Gastroesophageal sphincter (tissue), 4 donors: ENCODE data around the gene RAI1. TPM values are rescaled to one million over a fixed set of nuclear protein-coding genes. Genes with fewer than 3 reads are reported as not detected.
A peak's percentile ranks its signal among the peaks of the same experiment; 100 is the strongest.

Source experiments
- ATAC-seq: fragments of 150-250 bp; one replicate; pipeline ENCODE4 v1.9.1; 2016; ENCODE audit warnings: mild to moderate bottlenecking, moderate library complexity
- H3K27ac ChIP-seq, 4 donors: fragments of 200-600 bp; sonication (generic) in 3 of 4; 1 replicate in 3 of 4; 2 replicates in 1 of 4; pipeline ENCODE4 v1.5.1; 2016 to 2019
- H3K27me3 ChIP-seq: fragments of 200-600 bp; sonication (generic); one replicate; pipeline ENCODE4 v1.5.1; 2019
- H3K36me3 ChIP-seq, 2 donors: fragments of 200-600 bp; sonication (generic); one replicate each; pipeline ENCODE4 v1.5.1; 2019; ENCODE audit warnings: control low read depth in 1 of 2
- H3K4me1 ChIP-seq, 3 donors: fragments of 200-600 bp; sonication (generic); 1 replicate in 2 of 3; 2 replicates in 1 of 3; pipeline ENCODE4 v1.5.1; 2016 to 2019; ENCODE audit warnings: control low read depth in 2 of 3
- H3K4me3 ChIP-seq, 2 donors: fragments of 200-600 bp; sonication (generic); one replicate each; pipeline ENCODE4 v1.5.1; 2019; ENCODE audit warnings: mild to moderate bottlenecking in 1 of 2, moderate library complexity in 1 of 2
- H3K9me3 ChIP-seq, 3 donors: fragments of 200-600 bp; sonication (generic); one replicate each; pipeline ENCODE4 v1.5.1; 2017 to 2019; ENCODE audit warnings: control low read depth in 2 of 3
- CTCF ChIP-seq, 4 experiments: fragments of 200-600 bp in 2 of 4; fragments of 450-650 bp in 2 of 4; sonication (generic) in 1 of 4; IDR thresholded peaks; one replicate each; pipeline ENCODE4 v1.5.1; 2017 to 2019; ENCODE audit warnings: antibody characterized with exemption in 4 of 4, mild to moderate bottlenecking in 2 of 4, moderate library complexity in 2 of 4
- EP300 ChIP-seq: sonication (generic); formaldehyde crosslinking; IDR thresholded peaks from one replicate; pipeline ENCODE4 v1.6.1; 2017; ENCODE audit warnings: antibody characterized with exemption, mild to moderate bottlenecking
- POLR2A ChIP-seq, 2 donors: fragments of 450-650 bp; IDR thresholded peaks; one replicate each; pipeline ENCODE4 v1.6.1; 2017; ENCODE audit warnings: antibody characterized with exemption in 2 of 2, mild to moderate bottlenecking in 2 of 2, moderate library complexity in 1 of 2
- POLR2AphosphoS5 ChIP-seq: sonication (generic); formaldehyde crosslinking; IDR thresholded peaks from one replicate; pipeline ENCODE4 v1.6.1; 2017; ENCODE audit warnings: antibody characterized with exemption
- WGBS, 2 donors: methylation state at CpG; one replicate each; pipeline ENCODE4 v1.1.5; 2018; ENCODE audit warnings: low coverage in 1 of 2; 5-methylcytosine and 5-hydroxymethylcytosine counted together
- total RNA-seq, 4 donors: library from RNA; depleted of rRNA; stranded (reverse); fragments of >200 nt; gene quantifications; one replicate each; pipeline ENCODE4 v1.1.0, GENCODE V29; 2016

RAI1 gene
- total RNA-seq, 4 donors from 2014 or later: 15.9 to 39.7 (median 28.3) TPM

GRCh38 chr17:17808706-17809432, 127.6 kb downstream of the RAI1 start:
- 55 to 87% methylated on average over 3 to 9 of the region's 15 CpGs for WGBS, 2 donors
- H3K4me3 ChIP-seq: no peak overlapping the region

GRCh38 chr17:17809531-17810083, 128.3 kb downstream of the RAI1 start:
- H3K4me1 ChIP-seq: peaks cover 0 to 61% (median 10%) of the 10 kb centered on the region in 3 donors
- TF ChIP-seq CTCF (IDR thresholded peaks at IDR 0.05): no peak
- no peak for TF ChIP-seq POLR2AphosphoS5
- TF ChIP-seq POLR2A (IDR thresholded peaks at IDR 0.05): no peak
- no peak for TF ChIP-seq EP300
- ATAC-seq: peak; percentile 1
- H3K36me3 ChIP-seq: peaks cover 0 to 45% of the 10 kb centered on the region in 2 donors
- H3K27ac ChIP-seq: peak overlapping the region in 3 of 4 donors; percentile 73 to 84 (median 81)
- H3K27me3 ChIP-seq: no peaks in the 10 kb centered on the region
- 23% methylated on average over 11 of the region's 52 CpGs; no CpG with 5 or more reads in 1 of the 2 donors for WGBS, 2 donors
- no peaks in the 10 kb centered on the region for H3K9me3 ChIP-seq
- peak overlapping the region in 1 of 2 donors; percentile 41 for H3K4me3 ChIP-seq

More at GRCh38 chr17:17808706-17809432, 127.6 kb downstream of the RAI1 start:
- ATAC-seq: no peak
- peaks cover 0 to 45% of the 10 kb centered on the region in 2 donors for H3K36me3 ChIP-seq
- H3K9me3 ChIP-seq: no peaks in the 10 kb centered on the region
- H3K27me3 ChIP-seq: no peaks in the 10 kb centered on the region
- H3K4me1 ChIP-seq: peaks cover 0 to 53% (median 10%) of the 10 kb centered on the region in 3 donors
- no peak for TF ChIP-seq EP300
- no peak for TF ChIP-seq POLR2AphosphoS5
- TF ChIP-seq POLR2A (IDR thresholded peaks at IDR 0.05): no peak
- TF ChIP-seq CTCF (IDR thresholded peaks at IDR 0.05): no peak
- H3K27ac ChIP-seq: peak overlapping the region in 2 of 4 donors; percentile 81 to 84

- peaks cover 0 to 45% of the 10 kb centered on the region in 2 donors for H3K36me3 ChIP-seq
- peaks cover 0 to 67% (median 10%) of the 10 kb centered on the region in 3 donors for H3K4me1 ChIP-seq
- ATAC-seq: peak; percentile 62
- peak overlapping the region in 1 of 2 donors; percentile 41 for H3K4me3 ChIP-seq
- WGBS, 2 donors: 40 to 63% methylated on average over 6 to 14 of the region's 68 CpGs
- peak overlapping the region in 3 of 4 donors; percentile 73 to 84 (median 81) for H3K27ac ChIP-seq
- H3K9me3 ChIP-seq: no peaks in the 10 kb centered on the region
- no peaks in the 10 kb centered on the region for H3K27me3 ChIP-seq
- TF ChIP-seq POLR2AphosphoS5 (peak; percentile 18), POLR2A (IDR thresholded peaks at IDR 0.05) (no peak), CTCF (IDR thresholded peaks at IDR 0.05) (peak in 1 of 4 experiments; percentile 12)
Observed at GRCh38 chr17:17810084-17810894, 129.0 kb downstream of the RAI1 start.

GRCh38 chr17:17810895-17811248, 129.6 kb downstream of the RAI1 start:
- TF ChIP-seq POLR2AphosphoS5 (no peak), CTCF (IDR thresholded peaks at IDR 0.05) (no peak), EP300 (no peak), POLR2A (IDR thresholded peaks at IDR 0.05) (no peak)
- WGBS, 2 donors: 67 to 74% methylated on average over 10 to 14 of the region's 27 CpGs
- Histone ChIP-seq H3K27me3 (no peaks in the 10 kb centered on the region), H3K9me3 (no peaks in the 10 kb centered on the region), H3K4me3 (peak overlapping the region in 1 of 2 donors; percentile 41), H3K4me1 (peaks cover 0 to 73% (median 10%) of the 10 kb centered on the region in 3 donors), H3K27ac (peak overlapping the region in 3 of 4 donors; percentile 73 to 84 (median 81)), H3K36me3 (peaks cover 0 to 45% of the 10 kb centered on the region in 2 donors)
- no peak for ATAC-seq
